GM10266 (cell line): Measurements from ENCODE around the gene THSD4.

Experiments used
- DNase-seq: peaks from one replicate; pipeline ENCODE4 v3.0.0; 2012; ENCODE audit errors: extremely low spot score
- CTCF ChIP-seq: IDR thresholded peaks from 2 replicates; pipeline ENCODE4 v1.5.1; 2012; ENCODE audit warnings: mild to moderate bottlenecking, low read depth; ENCODE audit not compliant: control insufficient read depth, insufficient read depth; ENCODE audit errors: missing control alignments

Gene THSD4

GRCh38 chr15:71785996-71786395, 670.7 kb downstream of the THSD4 start:
- no peak for DNase-seq
- no peak for TF ChIP-seq CTCF

GRCh38 chr15:71786673-71787072, 671.4 kb downstream of the THSD4 start:
- no peak for DNase-seq
- no peak for TF ChIP-seq CTCF

- no peak for DNase-seq
- TF ChIP-seq CTCF, result no peak
These were observed 673.6 kb downstream of the THSD4 start for GRCh38 chr15:71788646-71789579.

- no peak for TF ChIP-seq CTCF
- no peak for DNase-seq
These were observed 674.3 kb downstream of the THSD4 start for GRCh38 chr15:71789616-71790015.

- no peak for TF ChIP-seq CTCF
- no peak for DNase-seq
These were observed 674.8 kb downstream of the THSD4 start for GRCh38 chr15:71790081-71790480.

GRCh38 chr15:71791975-71792374, 676.7 kb downstream of the THSD4 start:
- no peak for DNase-seq
- TF ChIP-seq CTCF, result no peak

- DNase-seq, result no peak
- TF ChIP-seq CTCF, result no peak
These were observed 677.2 kb downstream of the THSD4 start for GRCh38 chr15:71792521-71792920.
